ENCODE results near the gene PRUNE2.

The PRUNE2 gene

GRCh38 chr9:76561900-76562299, 344.0 kb downstream of the PRUNE2 start:
- Mint-ChIP-seq H3K4me1 (peaks cover 23% of the 10 kb centered on the region), H3K27ac (no peak overlapping the region), H3K9me3 (peaks cover 0 to 6% of the 10 kb centered on the region in 2 donors), H3K27me3 (peaks cover 28% of the 10 kb centered on the region), H3K4me3 (no peak overlapping the region)
- ATAC-seq (no peak), DNase-seq (no peak)
